ENCODE measurements around the gene TJAP1. TPM values are rescaled to one million over a fixed set of nuclear protein-coding genes. Genes with fewer than 3 reads are reported as not detected.

Gene TJAP1
- total RNA-seq, 3 donors from 2014 or later, result 20.8 to 33.8 (median 26.3) TPM

DNA sequence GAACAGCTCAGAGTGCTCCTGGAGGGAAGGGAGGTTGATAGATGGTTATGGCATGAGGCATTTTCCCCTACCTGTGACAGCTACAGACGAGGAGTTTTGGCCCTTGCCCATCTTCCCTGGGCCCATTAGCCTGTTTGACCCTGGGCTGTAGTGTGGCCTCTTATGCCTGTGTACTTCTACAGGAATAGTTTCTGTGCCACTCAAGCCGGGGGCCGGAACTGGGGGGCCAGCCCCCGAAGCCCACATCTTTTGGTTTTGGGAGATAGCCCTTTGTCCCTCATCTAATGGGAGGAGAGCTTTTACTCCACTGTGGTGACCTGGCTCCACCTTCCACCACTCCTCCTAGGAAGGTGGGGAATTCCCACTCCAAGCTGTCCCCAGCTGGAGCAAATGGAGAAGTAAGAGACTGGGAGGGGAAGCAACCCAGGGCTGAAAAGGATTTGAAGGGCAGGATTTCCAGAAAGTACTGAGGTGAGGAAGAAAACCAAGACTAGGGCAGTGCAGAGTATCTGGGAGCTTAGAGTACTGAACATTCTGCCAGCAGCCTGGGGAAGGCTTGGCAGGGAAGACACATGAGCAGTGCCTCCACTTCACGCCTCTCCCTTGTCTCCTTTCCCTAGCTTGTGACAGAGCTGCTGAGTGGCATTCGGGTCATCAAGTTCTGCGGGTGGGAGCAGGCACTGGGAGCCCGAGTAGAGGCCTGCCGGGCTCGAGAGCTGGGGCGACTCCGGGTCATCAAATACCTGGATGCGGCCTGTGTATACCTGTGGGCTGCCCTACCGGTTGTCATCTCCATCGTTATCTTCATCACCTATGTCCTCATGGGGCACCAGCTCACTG, 43.1 kb upstream of the TJAP1 start:
- no peak for ATAC-seq
- no peak overlapping the region for H3K4me3 ChIP-seq
- peaks cover 10% of the 10 kb centered on the region for H3K4me1 ChIP-seq (ENCODE audit: low read depth)
- TF ChIP-seq, protein P1, sequence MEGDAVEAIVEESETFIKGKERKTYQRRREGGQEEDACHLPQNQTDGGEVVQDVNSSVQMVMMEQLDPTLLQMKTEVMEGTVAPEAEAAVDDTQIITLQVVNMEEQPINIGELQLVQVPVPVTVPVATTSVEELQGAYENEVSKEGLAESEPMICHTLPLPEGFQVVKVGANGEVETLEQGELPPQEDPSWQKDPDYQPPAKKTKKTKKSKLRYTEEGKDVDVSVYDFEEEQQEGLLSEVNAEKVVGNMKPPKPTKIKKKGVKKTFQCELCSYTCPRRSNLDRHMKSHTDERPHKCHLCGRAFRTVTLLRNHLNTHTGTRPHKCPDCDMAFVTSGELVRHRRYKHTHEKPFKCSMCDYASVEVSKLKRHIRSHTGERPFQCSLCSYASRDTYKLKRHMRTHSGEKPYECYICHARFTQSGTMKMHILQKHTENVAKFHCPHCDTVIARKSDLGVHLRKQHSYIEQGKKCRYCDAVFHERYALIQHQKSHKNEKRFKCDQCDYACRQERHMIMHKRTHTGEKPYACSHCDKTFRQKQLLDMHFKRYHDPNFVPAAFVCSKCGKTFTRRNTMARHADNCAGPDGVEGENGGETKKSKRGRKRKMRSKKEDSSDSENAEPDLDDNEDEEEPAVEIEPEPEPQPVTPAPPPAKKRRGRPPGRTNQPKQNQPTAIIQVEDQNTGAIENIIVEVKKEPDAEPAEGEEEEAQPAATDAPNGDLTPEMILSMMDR (IDR thresholded peaks at IDR 0.05), result no peak
- no peaks in the 10 kb centered on the region for H3K36me3 ChIP-seq (ENCODE audit: low read depth)
- no peaks in the 10 kb centered on the region for H3K9me3 ChIP-seq
- intact Hi-C loops (cut with DNase I, micrococcal nuclease), result no loop called here
- DNase-seq, result no peak

DNA sequence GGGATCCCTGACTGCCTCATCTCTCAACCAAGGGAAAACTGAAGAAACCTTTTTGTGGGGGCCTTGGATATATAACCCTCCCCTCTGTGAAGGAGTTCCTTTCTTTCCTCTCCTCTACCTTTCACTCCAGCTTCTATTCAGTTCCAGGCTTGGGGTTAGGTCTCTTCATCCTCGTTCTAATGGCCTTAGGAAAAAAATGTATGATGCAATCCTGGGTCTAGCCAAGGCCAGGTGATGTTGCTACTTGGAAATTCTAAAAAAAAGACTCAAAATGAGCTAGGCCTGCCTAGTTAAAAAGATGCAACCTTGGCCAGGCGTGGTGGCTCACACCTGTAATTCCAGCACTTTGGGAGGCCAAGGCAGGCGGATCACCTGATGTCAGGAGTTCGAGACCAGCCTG, 42.4 kb upstream of the TJAP1 start:
- H3K4me3 ChIP-seq, result no peak overlapping the region
- intact Hi-C loops (cut with DNase I, micrococcal nuclease), result no loop called here
- no peaks in the 10 kb centered on the region for H3K9me3 ChIP-seq
- TF ChIP-seq, protein P1 (IDR thresholded peaks at IDR 0.05), result no peak
- DNase-seq (no peak), ATAC-seq (no peak)
- peaks cover 10% of the 10 kb centered on the region for H3K4me1 ChIP-seq (ENCODE audit: low read depth)
- no peaks in the 10 kb centered on the region for H3K36me3 ChIP-seq (ENCODE audit: low read depth)

DNA sequence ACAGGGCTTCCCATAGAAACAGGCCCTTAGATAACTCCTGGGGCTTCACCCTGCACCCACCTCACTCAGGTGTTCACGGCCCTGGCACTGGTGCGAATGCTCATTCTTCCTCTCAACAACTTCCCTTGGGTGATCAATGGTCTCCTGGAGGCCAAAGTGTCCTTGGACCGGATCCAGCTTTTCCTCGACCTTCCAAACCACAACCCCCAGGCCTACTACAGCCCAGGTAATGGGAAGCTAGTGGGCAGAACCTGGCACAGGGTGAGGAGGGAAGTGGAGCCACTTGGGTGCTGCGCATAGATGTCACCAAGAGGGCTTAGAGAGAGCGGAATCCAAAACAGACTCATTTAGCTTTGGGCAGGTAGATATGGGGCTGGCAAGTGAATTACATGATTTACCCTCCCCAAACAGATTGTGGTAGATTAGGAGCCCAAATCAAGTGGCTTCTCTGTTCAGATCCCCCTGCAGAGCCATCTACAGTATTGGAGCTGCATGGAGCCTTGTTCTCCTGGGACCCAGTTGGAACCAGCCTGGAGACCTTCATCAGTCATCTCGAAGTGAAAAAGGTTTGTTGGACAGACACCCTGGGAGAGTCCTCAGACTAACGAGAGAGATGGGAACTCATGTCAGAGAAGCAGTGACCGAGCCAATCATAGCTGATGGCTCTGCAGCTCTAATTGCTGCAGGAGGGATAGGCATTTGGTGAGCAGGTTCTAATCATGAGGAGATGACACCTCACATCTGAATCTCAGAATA, 41.5 kb upstream of the TJAP1 start:
- ATAC-seq (no peak), DNase-seq (no peak)
- H3K4me3 ChIP-seq, result no peak overlapping the region
- intact Hi-C loops (cut with DNase I, micrococcal nuclease), result no loop called here
- TF ChIP-seq, protein P1 (IDR thresholded peaks at IDR 0.05), result no peak
- no peaks in the 10 kb centered on the region for H3K9me3 ChIP-seq
- peaks cover 10% of the 10 kb centered on the region for H3K4me1 ChIP-seq (ENCODE audit: low read depth)
- H3K36me3 ChIP-seq (ENCODE audit: low read depth), result no peaks in the 10 kb centered on the region

DNA sequence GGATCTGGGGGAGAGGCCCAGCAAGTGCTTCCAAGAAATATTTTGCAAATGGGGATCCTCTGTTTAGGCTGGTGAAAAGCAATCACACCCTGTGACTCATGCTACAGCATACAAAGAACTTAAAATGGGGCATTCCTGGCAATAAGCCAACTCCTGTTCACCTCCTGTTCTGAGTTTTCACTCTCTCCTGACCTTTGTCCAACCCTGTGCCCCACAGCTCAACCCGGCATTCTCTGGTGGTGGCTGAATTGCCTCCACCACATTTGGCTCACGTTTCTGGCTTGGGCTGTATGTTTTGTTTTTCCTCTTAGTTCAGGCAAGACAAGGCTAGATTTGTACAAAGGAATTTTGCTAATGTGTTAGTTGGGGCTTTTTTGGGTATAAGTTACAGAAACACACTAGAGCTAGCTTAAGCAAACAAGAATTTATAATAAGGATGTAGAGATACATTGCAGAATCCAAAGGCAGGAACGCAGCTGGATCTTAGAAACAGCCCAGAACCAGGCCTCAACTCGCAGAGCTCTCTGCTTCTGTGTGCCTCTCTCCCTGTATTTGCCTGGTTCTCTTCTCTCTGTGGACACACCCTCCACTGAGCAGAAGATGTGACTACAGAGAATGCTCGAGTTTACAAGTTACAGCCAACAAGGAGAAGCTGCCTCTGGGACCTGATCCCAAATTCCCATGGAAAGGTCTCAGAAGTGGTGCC, 40.6 kb upstream of the TJAP1 start:
- ATAC-seq (peak; percentile 83), DNase-seq (peak in 1 of 3 donors; percentile 52)
- TF ChIP-seq, protein P1 (IDR thresholded peaks at IDR 0.05), result no peak
- H3K4me3 ChIP-seq, result no peak overlapping the region
- intact Hi-C loops (cut with DNase I, micrococcal nuclease), result no loop called here
- peaks cover 10% of the 10 kb centered on the region for H3K4me1 ChIP-seq (ENCODE audit: low read depth)
- no peaks in the 10 kb centered on the region for H3K9me3 ChIP-seq
- no peaks in the 10 kb centered on the region for H3K36me3 ChIP-seq (ENCODE audit: low read depth)

DNA sequence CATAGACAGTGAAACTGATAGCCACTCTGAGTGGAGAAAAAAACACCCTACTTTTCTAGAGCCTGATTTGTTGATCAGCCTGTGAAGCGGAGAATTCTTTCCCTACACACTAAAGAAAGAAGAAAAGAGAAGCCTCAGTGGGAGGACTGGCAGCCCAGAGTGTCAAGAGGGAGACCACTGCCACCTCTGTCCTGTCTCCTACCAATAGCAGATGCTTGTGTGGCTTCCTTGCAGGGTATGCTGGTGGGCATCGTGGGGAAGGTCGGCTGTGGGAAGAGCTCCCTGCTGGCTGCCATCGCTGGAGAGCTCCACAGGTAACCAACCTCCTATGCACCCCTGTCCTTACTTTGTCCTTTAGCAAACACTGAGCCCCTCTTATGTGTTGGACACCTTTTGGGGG, 39.7 kb upstream of the TJAP1 start:
- TF ChIP-seq, protein P1 (IDR thresholded peaks at IDR 0.05), result no peak
- Histone ChIP-seq H3K4me1 (ENCODE audit: low read depth) (peaks cover 10% of the 10 kb centered on the region), H3K9me3 (no peaks in the 10 kb centered on the region), H3K36me3 (ENCODE audit: low read depth) (no peaks in the 10 kb centered on the region), H3K4me3 (no peak overlapping the region)
- ATAC-seq (no peak), DNase-seq (no peak)
- intact Hi-C loops (cut with DNase I, micrococcal nuclease), result no loop called here

All from mucosa of descending colon (tissue), 3 donors.